Middle frontal gyrus (tissue), 1 donor: ENCODE results near the gene TAS2R9.
"Not testable (repeated sequence)": the region's sequence is repeated elsewhere in the genome, so short reads cannot be mapped to it uniquely, and the experiment has no call there.

ENCODE experiments used
- DNase-seq: peaks from one replicate; pipeline ENCODE4 v3.0.0-alpha.2; 2015; ENCODE audit warnings: low spot score; ENCODE audit errors: extremely low spot score

TAS2R9 gene, protein sequence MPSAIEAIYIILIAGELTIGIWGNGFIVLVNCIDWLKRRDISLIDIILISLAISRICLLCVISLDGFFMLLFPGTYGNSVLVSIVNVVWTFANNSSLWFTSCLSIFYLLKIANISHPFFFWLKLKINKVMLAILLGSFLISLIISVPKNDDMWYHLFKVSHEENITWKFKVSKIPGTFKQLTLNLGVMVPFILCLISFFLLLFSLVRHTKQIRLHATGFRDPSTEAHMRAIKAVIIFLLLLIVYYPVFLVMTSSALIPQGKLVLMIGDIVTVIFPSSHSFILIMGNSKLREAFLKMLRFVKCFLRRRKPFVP

DNA sequence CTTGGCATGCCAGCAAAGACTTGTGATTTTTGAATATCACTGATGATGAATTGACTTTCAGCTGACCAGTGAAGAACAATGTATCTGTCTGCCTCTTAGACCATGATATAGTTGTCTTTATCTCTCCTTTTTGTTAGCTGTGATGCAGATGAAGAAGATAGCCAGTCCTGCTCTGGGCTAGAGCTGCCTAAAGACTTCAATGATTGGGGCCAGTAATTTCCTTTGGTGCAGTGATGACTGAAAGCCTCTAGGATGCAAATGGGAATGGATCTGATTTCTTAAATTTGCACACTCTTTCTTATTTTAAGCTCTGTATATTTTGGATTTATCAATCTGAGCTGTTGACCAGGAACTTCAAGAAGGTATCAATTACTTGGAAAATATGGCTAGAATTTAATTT lies at the start of gene TAS2R9:
Gene TAS2R9 (minus strand): TSS at position 101 of the 400 bp plus-strand sequence. CDS start 93 bp downstream, at position 8.
- no peak for DNase-seq

DNA sequence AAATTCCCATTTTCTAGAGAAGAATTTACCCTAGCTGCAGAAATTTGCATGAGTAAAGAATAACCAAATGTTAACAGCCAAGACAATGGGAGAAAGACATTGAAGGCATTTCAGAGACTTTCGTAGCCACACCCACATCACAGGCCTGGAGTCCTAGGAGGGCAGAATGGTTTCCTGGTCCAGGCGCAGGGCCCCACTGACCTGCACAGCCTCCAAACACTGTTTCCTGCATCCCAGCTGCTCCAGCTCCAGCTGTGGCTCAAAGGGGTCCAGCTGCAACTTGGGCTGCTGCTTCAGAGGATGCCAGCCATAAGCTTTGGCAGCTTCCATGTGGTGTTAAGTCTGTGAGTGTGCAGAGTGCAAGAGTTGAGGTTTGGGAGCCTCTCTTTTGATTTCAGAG lies 45.8 kb upstream of the TAS2R9 start:
- no peak for DNase-seq

DNA sequence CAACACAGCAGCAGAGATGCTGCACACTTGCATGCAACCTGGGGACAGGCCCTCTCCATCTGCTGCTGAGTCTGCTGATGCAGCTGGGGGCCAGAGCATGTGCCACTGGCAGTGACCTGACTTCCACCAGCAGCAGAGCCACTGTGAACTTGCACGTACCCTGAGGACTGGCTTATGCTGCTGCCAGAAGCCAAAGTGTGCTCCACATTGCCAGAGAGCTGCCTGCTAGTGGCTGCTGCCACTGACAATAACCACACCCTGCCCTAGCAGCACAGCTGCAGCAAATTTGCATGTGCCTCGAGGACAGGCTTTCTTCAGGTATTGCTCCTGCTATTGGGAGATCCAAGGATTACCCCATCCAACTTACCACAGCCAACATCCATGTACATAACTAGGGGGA lies 43.8 kb upstream of the TAS2R9 start:
- no peak for DNase-seq

DNA sequence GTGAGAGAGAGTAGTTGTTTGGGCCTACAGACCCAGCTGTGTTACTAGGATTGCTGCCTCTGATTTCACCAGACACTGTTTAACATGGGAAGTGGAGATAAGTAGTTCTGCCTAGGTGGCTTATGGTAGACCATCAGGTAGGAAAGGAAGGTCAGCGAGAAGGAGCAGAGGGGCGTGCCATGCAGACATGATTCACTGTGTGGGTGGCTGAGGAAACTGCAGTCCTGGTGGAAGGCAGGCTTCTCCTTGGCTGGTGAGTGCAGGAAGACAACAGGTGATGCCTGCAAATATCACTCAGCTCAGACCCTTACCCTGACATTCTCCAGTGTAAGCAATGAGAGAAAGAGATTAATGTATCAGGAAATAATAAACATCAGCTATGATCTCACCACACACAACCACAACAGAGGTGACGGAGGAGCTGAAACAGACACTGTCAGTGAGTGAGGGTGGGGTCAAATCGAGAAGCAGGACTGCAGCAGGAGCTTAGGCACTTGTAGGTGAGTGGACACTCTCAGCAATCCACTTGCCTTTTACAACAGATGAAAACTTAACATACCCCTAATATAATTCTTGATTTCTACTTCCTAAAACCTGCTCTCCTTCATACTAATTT lies 41.4 kb upstream of the TAS2R9 start:
- no peak for DNase-seq

DNA sequence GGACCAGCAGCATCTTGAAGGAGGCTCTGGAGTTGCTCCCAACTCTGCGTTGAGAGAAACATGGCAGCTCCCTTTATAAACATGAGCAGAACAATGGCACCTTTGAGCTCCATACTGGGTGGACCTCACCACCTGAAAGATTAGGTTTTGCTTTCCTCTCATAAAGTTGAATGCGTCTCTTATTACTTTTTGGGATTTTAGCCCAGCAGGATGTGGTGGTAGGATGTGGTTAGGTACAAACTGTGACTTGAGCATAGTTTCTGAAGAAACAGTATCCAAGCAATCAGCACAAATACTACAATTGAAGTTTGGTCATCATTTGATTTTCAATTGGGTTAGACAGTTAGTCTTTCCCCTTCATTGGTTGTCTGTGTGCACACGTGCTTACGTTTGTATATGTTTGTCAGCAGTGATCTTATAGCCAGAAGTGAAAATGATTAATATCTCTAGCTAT lies 39.5 kb upstream of the TAS2R9 start, which contains the start of gene PRR4:
Gene PRR4 (minus strand): TSS at position 51 of the 454 bp plus-strand sequence. CDS start 38 bp downstream, at position 13.
- no peak for DNase-seq

DNA sequence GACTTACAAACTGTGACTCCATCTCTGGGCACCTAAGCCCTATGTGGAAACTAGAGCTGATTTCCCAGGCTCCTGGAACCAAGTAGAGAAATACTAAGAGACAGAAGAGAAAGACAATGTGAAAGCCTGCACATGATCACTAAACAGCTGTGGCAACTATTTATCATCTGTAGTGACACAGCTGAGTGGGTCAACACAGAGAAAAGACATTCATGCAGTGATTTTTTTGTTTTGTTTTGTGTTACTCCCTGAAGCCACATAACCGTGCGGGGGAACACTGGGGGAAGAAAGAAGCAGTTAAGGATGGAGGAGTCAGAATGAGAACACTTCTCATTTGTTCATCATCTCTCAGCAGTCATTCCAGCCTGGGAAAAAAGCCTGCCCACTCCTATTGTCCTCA lies 37.8 kb upstream of the TAS2R9 start:
- DNase-seq = no peak

DNA sequence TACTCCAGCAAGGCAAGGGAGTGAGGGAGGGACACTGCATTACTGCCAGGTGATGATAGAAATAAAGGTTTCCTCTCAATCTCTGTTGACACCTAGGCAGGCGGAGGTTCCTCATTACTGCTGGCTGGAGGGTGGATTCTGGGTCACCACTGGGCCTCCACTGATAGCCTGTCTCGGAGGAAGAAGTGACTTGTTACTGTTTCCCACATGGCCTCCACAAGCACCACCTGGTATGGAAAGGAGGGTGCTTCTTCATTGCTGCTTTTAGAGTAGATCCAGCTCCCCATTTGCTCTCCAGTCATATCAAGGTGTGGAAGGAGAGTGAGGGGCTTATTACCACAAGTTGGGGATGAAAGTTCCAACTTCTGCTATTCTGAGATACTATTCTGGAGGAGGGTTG lies 32.9 kb upstream of the TAS2R9 start:
- no peak for DNase-seq

DNA sequence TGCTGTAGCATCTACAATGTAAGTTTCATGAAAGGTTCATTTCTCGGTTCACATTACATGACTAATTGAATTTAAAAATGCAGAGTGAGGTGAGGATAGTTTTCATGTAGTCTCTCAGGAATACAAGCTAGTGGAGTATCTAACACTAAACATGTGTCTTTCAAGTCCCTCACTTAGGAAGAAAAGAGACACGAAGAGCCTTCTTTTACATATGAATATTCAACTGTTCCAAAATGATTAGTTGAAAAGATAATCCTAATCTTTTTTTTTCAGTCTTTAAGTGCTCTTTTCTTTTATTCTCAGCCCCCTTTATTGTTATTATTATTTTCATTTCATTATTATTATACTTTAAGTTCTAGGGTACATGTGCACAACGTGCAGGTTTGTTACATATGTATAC lies 28.5 kb upstream of the TAS2R9 start:
- no peak for DNase-seq

DNA sequence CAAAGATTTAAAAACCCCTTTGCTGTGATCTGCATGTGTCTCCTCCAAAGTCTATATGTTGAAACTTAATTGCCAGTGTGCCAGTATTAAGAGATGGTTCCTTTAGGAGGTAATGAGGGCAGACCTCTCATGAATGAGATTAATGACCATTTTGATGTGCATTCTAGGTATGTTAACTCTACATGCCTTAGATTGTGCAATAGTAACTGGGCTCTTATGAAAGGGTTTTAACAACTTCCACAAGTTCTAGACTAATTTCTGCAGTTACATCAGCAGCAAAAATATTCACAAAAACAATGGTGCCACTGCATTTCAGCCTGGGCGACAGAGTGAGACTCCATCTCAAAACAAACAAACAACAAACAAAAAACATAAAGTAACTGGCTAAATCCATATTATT lies 20.0 kb upstream of the TAS2R9 start:
- no peak for DNase-seq

DNA sequence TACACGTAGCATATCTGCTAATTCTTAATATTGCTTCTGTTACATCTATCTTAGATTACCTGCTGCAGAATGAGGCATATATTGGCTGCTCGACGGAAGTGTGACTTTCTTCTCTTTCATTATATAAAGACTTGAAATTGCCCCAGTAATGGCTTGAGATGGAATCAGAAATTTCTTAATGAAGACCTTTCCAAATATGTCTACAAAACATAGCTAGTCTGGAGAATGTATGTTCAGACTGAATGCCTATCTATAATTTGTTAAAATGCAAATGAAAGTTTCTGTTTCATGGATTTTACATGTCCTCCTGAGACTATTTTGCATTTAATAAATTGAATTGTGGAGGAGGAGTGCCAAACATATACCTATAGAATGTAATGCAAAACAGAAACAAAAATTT lies 16.3 kb upstream of the TAS2R9 start, which contains the start of gene TAS2R10:
Gene TAS2R10 (minus strand): TSS at position 101 of the 400 bp plus-strand sequence. CDS start 89 bp downstream, at position 12.
- DNase-seq = no peak

DNA sequence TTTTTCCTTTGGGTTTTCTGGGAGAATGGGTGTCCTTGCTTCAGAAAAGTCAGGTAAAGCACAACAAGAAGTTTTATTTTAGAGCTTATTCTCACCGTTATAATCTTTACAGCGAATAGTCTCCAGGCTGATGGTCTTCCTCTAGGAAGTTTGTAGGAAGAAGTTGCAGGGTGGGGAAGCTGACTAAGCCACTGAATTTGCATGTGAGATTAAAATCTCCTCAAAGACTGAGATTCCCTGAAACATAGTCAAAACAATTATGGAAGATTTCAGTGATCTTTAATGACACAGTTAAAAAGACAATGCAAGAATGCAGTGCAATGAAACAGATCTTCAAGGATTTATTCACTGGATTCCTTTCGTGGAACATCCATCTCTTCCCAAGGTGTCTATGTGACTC lies 15.0 kb upstream of the TAS2R9 start:
- no peak for DNase-seq

DNA sequence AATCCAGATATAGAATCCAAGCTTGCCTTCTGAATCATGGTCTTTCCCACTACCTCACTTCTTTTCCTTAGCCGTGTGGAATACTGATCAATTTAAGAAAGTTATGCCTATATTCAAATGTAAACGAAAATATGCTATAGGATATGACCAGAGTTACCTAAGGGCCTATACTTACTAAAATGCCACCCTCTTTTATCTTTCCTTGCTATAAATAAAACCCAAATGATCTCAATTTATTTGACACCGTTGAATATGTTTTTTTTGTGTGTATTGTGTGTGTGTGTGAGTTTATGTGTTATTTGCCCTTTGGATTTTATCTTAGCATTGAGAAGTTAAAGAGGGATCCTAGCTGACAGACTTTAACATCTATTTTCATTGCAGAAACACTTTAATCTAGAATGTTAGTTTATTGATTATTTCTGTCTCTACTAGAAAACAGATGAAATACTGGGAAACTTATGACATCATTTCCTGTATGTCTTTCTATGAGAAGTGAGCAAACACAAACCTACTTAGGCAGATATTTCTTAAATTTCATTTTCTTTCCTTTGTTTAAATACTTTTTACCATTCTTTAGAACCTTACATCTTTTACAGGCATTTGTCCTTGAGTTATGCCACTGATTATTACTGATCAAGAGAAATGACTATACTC lies 2.0 kb upstream of the TAS2R9 start:
- DNase-seq = no peak

DNA sequence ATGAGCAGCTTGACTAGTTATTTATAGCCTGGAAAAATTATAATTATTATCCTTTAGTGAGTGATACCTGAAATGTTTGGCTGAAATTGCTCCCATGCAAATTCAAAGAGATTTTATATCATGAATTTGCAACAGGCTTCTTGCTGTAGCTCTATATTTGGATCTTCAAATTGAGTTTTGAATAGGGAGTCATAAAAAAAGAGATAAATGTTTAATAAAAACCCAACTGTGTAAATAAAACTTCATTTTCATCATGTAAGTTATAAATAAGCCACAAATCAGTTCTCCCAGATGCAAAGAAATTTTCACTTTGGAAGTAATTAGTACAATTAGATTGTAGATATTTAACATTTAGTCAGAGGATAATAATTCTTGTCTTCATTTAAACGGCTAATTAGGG lies 2.8 kb downstream of the TAS2R9 start, which contains the start of gene TAS2R8:
Gene TAS2R8 (minus strand): TSS at position 101 of the 400 bp plus-strand sequence. CDS start 306 bp downstream, outside the sequence.
- DNase-seq = no peak

DNA sequence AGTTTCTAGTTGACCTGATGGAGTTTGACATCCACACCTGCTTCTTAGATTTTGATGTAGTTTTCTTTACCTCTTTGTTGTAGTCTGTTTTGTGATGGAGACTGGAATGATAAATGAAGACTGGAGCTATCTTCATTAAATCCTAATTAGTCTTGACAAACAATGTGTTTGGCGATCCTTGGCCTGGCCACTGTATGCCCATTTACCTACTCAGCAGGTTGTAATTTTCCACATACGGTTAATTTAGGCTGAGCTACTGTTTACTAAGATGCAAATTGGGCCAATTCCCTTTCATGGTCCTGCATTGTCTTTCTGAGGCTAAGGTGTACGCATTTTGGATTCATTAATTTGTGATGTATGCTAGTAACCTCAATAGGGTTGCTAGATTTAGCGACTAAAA lies 7.4 kb downstream of the TAS2R9 start, which contains the start of gene TAS2R7:
Gene TAS2R7 (minus strand): TSS at position 41 of the 400 bp plus-strand sequence. CDS start 57 bp downstream, outside the sequence.
- DNase-seq = no peak

DNA sequence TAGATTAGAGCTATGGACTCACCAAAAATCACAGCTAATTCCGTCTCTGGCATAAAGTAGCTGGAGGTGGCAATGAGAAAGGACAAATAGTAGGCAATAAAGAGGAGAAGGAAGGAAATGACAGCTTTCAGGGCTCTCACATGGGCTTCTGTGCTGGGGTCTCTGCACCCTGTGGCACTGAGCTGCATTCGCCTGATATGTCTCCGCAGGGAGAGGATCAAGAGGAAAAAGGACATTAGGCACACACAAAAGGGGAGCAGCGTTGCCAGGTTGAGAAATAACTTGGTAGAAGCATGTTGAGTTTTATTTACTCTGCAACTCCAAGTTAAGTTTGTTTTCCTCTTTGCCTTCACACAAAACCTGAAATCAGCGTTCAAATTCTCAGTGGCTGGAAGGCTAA lies 8.2 kb downstream of the TAS2R9 start:
- no peak for DNase-seq

DNA sequence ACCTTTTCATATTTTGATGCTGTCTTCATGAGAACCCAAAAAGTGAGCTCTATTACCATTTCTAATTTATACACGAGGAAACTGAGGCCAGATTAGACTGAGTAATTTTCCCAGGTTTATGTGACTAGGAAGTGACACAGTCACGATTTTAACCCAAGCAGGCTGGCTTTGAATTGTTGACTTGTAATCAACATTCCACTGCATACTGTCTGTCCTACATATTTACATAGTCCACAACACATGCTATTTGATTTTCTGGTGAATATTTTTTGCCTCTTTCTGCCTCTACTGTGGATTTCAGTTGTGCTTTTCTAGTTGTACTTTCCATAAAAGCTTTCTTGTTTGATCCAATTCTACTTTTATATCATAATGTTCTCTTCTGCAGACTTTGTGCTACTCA lies 15.7 kb downstream of the TAS2R9 start:
- no peak for DNase-seq

DNA sequence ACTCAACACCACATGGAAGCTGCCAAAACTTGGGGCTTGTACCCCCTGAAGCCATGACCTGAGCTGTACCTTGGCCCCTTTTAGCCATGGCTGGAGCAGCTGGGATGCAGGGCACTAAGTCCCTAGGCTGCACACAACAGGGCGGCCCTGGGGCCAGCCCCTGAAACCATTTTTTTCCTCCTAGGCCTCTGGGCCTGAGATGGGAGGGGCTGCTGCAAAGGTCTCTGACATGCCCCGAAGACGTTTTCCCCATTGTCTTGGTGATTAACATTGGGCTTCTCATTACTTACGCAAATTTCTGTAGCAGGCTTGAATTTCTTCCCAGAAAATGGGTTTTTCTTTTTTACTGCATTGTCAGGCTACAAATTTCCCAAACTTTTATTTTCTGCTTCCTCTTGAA lies 18.2 kb downstream of the TAS2R9 start:
- not testable (repeated sequence) for DNase-seq

DNA sequence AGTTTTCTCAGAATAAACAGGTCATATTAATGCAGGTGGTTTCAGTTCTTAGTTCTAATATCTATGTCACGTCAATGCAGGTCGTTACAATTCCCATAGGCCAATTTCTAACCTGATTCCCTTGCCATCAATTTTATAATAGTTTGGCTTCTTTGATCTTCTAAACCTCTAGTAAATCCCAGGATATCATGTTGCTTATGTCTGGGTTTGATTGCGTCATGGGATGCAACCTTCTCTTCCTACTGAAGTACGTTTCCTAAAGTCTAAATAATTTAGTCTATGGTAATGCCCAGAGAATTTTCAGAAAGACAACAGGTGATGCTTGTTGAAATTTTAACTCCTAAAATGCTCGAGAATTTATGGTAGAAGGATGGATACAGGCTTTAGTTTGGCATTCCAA lies 26.7 kb downstream of the TAS2R9 start:
- DNase-seq = no peak

DNA sequence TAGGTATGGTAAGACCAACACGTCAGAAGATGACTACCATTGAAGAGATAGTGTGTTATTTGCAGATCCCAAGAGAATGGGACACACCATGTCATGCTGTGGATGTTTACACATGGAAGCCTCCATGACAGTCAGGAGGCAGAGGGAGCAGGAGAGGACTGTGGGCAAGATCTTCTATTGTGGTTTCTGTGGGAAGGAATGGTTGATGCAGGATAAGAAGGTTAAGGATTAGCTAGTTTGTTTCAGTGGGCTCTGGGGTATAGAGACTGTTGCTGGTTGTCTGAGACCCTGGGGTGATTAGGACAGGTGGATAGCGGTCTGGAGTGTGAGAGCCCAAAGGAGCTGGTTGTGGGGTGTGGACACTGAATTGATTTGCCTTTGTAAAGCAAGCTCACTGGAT lies 30.9 kb downstream of the TAS2R9 start:
- no peak for DNase-seq

DNA sequence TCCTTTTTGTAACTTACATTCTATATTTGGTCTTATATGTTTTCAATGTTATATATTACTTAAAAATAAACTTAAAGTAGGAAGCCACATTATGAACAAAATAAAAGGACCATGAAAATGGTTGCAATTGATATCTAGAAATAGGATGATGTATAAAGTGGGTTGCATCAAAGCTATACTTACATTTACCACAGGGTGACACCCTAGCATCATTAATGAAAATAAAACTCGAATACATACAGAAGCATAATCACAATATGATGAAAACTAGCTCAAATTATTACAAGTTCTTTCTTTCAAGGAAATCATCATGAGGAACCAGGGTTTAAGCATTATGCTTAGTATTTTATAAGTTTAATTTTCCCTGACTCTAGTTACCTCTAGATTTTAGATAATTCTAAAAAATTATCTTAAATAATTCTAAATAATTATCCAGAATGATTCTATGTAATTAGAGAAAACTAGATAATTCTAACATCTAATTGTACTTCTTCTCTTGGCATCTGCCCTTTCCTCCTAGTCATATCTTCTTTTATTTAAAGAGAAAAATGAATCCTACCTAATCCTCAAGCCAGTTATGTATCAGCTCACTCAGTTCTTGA lies 38.7 kb downstream of the TAS2R9 start:
- peak; percentile 34 for DNase-seq

DNA sequence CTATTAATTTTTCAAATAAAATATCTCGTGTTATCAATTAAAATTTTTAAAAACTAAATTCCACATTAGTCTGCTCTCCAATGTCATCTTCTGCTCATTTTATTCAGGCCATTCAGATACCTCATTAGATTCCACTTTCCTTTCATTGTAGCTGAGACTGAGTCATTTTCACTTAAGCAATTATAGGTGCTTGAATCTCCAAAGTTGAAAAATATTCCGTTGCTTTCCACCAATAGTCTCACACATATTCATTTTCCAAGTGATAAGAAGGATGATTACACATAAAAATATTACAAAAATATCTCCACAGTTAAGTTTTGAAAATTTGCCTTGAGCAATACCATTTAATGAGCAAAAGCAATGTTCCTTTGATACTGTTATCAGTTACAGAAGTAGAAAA lies 50.3 kb downstream of the TAS2R9 start:
- no peak for DNase-seq
